GM23338 (cell line): ENCODE data around the gene LCN10. TPM values are rescaled to one million over a fixed set of nuclear protein-coding genes. Genes with fewer than 3 reads are reported as not detected.

Experiments
- ATAC-seq: fragments of 200-7000 bp; cut with Tn5 transposase; 3 replicates; pipeline ENCODE4 v1.9.1; 2020
- DNase-seq: peaks from one replicate; pipeline ENCODE4 v3.0.0-alpha.2; 2015; ENCODE audit warnings: low spot score
- H2AFZ ChIP-seq: fragments of 200-600 bp; sonication (generic); 2 replicates; pipeline ENCODE4 v1.8.0; 2016; ENCODE audit warnings: antibody characterized with exemption, mild to moderate bottlenecking, moderate library complexity
- H3F3A ChIP-seq: fragments of 200-600 bp; sonication (generic); replicated peaks from 2 replicates; pipeline ENCODE4 v1.8.0; 2017; ENCODE audit warnings: antibody characterized with exemption, mixed run types, low read depth
- H3K27ac ChIP-seq: fragments of 200-600 bp; sonication (generic); 2 replicates; pipeline ENCODE4 v1.6.1; 2016; ENCODE audit warnings: low read depth
- H3K27me3 ChIP-seq: fragments of 200-600 bp; sonication (generic); 2 replicates; pipeline ENCODE4 v1.8.0; 2016; ENCODE audit warnings: mild to moderate bottlenecking, mixed run types, moderate library complexity; ENCODE audit not compliant: insufficient read depth
- H3K36me3 ChIP-seq: fragments of 200-600 bp; sonication (generic); 2 replicates; pipeline ENCODE4 v1.8.0; 2016; ENCODE audit warnings: mild to moderate bottlenecking; ENCODE audit not compliant: insufficient read depth
- H3K4me1 ChIP-seq: fragments of 200-600 bp; sonication (generic); 2 replicates; pipeline ENCODE4 v1.8.0; 2016; ENCODE audit warnings: mild to moderate bottlenecking, moderate library complexity; ENCODE audit not compliant: insufficient read depth
- H3K4me2 ChIP-seq: fragments of 200-600 bp; sonication (generic); 2 replicates; pipeline ENCODE4 v1.7.1; 2017; ENCODE audit warnings: mixed run types
- H3K4me3 ChIP-seq: fragments of 200-600 bp; sonication (generic); 2 replicates; pipeline ENCODE4 v1.6.1; 2016; ENCODE audit warnings: mixed run types
- H3K79me2 ChIP-seq: fragments of 200-600 bp; sonication (generic); replicated peaks from 2 replicates; pipeline ENCODE4 v1.8.0; 2017; ENCODE audit warnings: mild to moderate bottlenecking; ENCODE audit not compliant: insufficient read depth
- H3K9me2 ChIP-seq: fragments of 200-600 bp; sonication (generic); 2 replicates; pipeline ENCODE4 v1.8.0; 2017; ENCODE audit not compliant: insufficient read depth
- H4K20me1 ChIP-seq: fragments of 200-600 bp; sonication (generic); replicated peaks from 2 replicates; pipeline ENCODE4 v1.8.0; 2017; ENCODE audit warnings: mild to moderate bottlenecking; ENCODE audit not compliant: insufficient read depth
- H3K27ac Mint-ChIP-seq: 2 replicates; pipeline ENCODE4 v1.8.0; 2020; ENCODE audit warnings: inconsistent platforms, mild to moderate bottlenecking, moderate library complexity, mixed read lengths
- H3K27me3 Mint-ChIP-seq: 3 replicates; pipeline ENCODE4 v1.8.0; 2022; ENCODE audit warnings: low read depth, mild to moderate bottlenecking, moderate library complexity, mixed read lengths, inconsistent platforms; ENCODE audit not compliant: insufficient read depth, poor library complexity
- H3K36me3 Mint-ChIP-seq: 3 replicates; pipeline ENCODE4 v1.8.0; 2021; ENCODE audit warnings: low read depth, mild to moderate bottlenecking, inconsistent platforms, moderate library complexity, mixed read lengths
- H3K4me1 Mint-ChIP-seq: 3 replicates; pipeline ENCODE4 v1.8.0; 2020; ENCODE audit warnings: mild to moderate bottlenecking, inconsistent platforms, mixed read lengths
- H3K4me3 Mint-ChIP-seq: 3 replicates; pipeline ENCODE4 v1.8.0; 2021; ENCODE audit warnings: moderate library complexity, mild to moderate bottlenecking, inconsistent platforms, mixed read lengths
- H3K9me3 Mint-ChIP-seq: 3 replicates; pipeline ENCODE4 v1.8.0; 2020; ENCODE audit warnings: moderate library complexity, mild to moderate bottlenecking, inconsistent platforms, mixed read lengths
- CREB1 ChIP-seq: fragments of 250-450 bp; sonication (Bioruptor Pico); IDR thresholded peaks from 2 replicates; pipeline ENCODE4 v1.5.0; 2020; ENCODE audit warnings: low read depth, mild to moderate bottlenecking, moderate library complexity
- EZH2 ChIP-seq: fragments of 200-600 bp; sonication (generic); IDR thresholded peaks from one replicate; pipeline ENCODE4 v1.8.0; 2017; ENCODE audit warnings: antibody characterized with exemption, mild to moderate bottlenecking, low read depth; ENCODE audit not compliant: unreplicated experiment
- EZH2phosphoT487 ChIP-seq: fragments of 200-600 bp; sonication (generic); IDR thresholded peaks from one replicate; pipeline ENCODE4 v1.8.1; 2018; ENCODE audit warnings: antibody characterized with exemption; ENCODE audit not compliant: unreplicated experiment
- JUNB ChIP-seq: IDR thresholded peaks from one replicate; pipeline ENCODE4 v1.6.1; 2016; ENCODE audit warnings: antibody characterized with exemption; ENCODE audit not compliant: unreplicated experiment
- NANOG ChIP-seq: IDR thresholded peaks from 2 replicates; pipeline ENCODE4 v1.6.1; 2016; ENCODE audit warnings: antibody characterized with exemption, borderline replicate concordance
- POLR2AphosphoS5 ChIP-seq: IDR thresholded peaks from 2 replicates; pipeline ENCODE4 v1.6.1; 2016; ENCODE audit warnings: antibody characterized with exemption, low read depth
- STAT1 ChIP-seq: IDR thresholded peaks from one replicate; pipeline ENCODE4 v1.6.1; 2016; ENCODE audit warnings: antibody characterized with exemption; ENCODE audit not compliant: unreplicated experiment
- ZNF114 ChIP-seq: fragments of 250-450 bp; sonication (Bioruptor Pico); IDR thresholded peaks from 2 replicates; pipeline ENCODE4 v1.5.0; 2020; ENCODE audit warnings: mild to moderate bottlenecking, moderate library complexity
- ZNF331 ChIP-seq: fragments of 250-450 bp; sonication (Bioruptor Pico); IDR thresholded peaks from 2 replicates; pipeline ENCODE4 v1.5.0; 2020; ENCODE audit warnings: low read depth, mild to moderate bottlenecking, moderate library complexity
- polyA plus RNA-seq: library from polyadenylated mRNA; unstranded; fragments of >200 nt; fragmentation: Nextera tagmentation; extraction: Ambion mirVana; gene quantifications from 2 replicates; pipeline ENCODE4 v1.2.1, GENCODE V29; 2016
- total RNA-seq: library from RNA; depleted of rRNA; stranded (reverse); fragments of >200 nt; shearing (Covaris generic); gene quantifications from 2 replicates; pipeline ENCODE4 v1.2.3, GENCODE V29; 2014
- TF ChIP-seq, protein P1 (sequence below): IDR thresholded peaks from one replicate; pipeline ENCODE4 v1.6.1; 2018; ENCODE audit warnings: antibody characterized with exemption; ENCODE audit not compliant: unreplicated experiment
- TF ChIP-seq, protein P2 (sequence below): fragments of 250-450 bp; sonication (Bioruptor Pico); IDR thresholded peaks from 2 replicates; pipeline ENCODE4 v1.5.0; 2020; ENCODE audit warnings: mild to moderate bottlenecking, moderate library complexity
- TF ChIP-seq, protein P3 (sequence below), 2 experiments: fragments of 200-600 bp in 1 of 2; sonication (generic) in 1 of 2; conservative IDR thresholded peaks; 2 replicates each; pipeline versions ENCODE4 v1.5.1 to v1.6.1; 2016 to 2017; ENCODE audit warnings: antibody characterized with exemption in 2 of 2, low read depth in 2 of 2, mild to moderate bottlenecking in 2 of 2, moderate library complexity in 1 of 2
- TF ChIP-seq, protein P4 (sequence below): IDR thresholded peaks from 2 replicates; pipeline ENCODE4 v1.6.1; 2016; ENCODE audit warnings: antibody characterized with exemption

The LCN10 gene
- total and polyA plus RNA-seq, 2 experiments from 2014 or later: 0.45 to 0.74 TPM

DNA sequence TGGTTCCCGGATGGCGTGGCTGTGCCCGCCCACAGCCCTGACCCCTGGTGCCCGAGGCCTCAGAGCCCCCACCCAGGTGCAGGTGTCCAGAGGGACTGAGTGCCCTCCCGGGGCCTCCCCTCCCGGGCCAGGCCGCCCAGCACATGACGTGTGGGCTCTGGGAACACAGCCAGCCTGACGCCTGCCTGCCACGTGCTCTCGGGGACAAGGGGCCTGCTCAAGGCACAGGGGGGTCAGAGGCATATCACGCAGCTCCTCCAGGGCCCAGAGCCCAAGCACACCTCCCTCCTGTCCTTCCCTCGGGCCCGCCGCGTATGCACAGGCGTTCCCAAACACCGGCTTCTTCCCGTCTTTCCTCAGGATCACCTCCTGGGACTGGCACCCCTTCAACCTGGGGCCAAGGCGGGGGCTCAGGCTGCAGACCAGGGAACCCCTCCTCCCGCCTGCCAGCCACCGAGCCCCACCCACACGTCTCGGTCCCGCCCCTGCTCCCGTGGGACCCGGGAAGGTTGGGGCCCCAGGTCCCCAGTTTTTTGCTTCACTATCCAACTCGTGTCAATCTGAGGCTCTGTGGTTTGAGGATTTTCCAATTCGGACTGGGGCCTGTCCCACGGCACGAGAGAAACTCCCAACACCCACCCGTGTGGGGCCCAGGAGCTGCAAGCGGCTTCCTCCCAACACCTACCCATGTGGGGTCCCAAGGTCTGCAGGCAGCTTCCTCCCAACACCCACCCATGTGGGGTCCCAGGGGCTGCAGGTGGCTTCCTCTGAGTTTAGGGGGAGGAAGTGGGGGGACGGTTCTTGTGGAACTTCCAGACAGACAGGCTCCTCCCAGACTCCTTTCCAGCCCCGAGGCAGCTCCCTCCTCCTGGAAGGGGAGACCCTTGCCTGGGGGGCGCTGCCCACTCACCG, 1.5 kb downstream of the LCN10 start:
- H3K4me1 Mint-ChIP-seq: peaks cover 2% of the 10 kb centered on the region; the same call in 1 of the 3 replicates
- Histone ChIP-seq H3K36me3 (no peaks in the 10 kb centered on the region), H3K4me1 (no peaks in the 10 kb centered on the region), H3F3A (no peaks in the 10 kb centered on the region), H3K79me2 (no peaks in the 10 kb centered on the region), H3K4me2 (no peak overlapping the region), H4K20me1 (no peaks in the 10 kb centered on the region), H3K4me3 (no peak overlapping the region), H3K27ac (no peak overlapping the region), H2AFZ (no peak overlapping the region), H3K27me3 (no peaks in the 10 kb centered on the region), H3K9me2 (no peaks in the 10 kb centered on the region)
- peaks cover 13% of the 10 kb centered on the region for H3K27me3 Mint-ChIP-seq
- H3K36me3 Mint-ChIP-seq: no peaks in the 10 kb centered on the region
- H3K27ac Mint-ChIP-seq: no peak overlapping the region
- H3K4me3 Mint-ChIP-seq: no peak overlapping the region
- DNase-seq (no peak), ATAC-seq (no peak)
- H3K9me3 Mint-ChIP-seq: no peaks in the 10 kb centered on the region; the same call in 2 of the 3 replicates
- TF ChIP-seq, protein P1, sequence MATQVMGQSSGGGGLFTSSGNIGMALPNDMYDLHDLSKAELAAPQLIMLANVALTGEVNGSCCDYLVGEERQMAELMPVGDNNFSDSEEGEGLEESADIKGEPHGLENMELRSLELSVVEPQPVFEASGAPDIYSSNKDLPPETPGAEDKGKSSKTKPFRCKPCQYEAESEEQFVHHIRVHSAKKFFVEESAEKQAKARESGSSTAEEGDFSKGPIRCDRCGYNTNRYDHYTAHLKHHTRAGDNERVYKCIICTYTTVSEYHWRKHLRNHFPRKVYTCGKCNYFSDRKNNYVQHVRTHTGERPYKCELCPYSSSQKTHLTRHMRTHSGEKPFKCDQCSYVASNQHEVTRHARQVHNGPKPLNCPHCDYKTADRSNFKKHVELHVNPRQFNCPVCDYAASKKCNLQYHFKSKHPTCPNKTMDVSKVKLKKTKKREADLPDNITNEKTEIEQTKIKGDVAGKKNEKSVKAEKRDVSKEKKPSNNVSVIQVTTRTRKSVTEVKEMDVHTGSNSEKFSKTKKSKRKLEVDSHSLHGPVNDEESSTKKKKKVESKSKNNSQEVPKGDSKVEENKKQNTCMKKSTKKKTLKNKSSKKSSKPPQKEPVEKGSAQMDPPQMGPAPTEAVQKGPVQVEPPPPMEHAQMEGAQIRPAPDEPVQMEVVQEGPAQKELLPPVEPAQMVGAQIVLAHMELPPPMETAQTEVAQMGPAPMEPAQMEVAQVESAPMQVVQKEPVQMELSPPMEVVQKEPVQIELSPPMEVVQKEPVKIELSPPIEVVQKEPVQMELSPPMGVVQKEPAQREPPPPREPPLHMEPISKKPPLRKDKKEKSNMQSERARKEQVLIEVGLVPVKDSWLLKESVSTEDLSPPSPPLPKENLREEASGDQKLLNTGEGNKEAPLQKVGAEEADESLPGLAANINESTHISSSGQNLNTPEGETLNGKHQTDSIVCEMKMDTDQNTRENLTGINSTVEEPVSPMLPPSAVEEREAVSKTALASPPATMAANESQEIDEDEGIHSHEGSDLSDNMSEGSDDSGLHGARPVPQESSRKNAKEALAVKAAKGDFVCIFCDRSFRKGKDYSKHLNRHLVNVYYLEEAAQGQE: no peak
- TF ChIP-seq ZNF331 (CRISPR knock-in tag) (no peak), JUNB (no peak), ZNF114 (CRISPR knock-in tag) (no peak), NANOG (no peak), STAT1 (no peak), EZH2 (no peak), EZH2phosphoT487 (no peak), CREB1 (CRISPR knock-in tag) (no peak), POLR2AphosphoS5 (no peak)
- TF ChIP-seq, protein P2, sequence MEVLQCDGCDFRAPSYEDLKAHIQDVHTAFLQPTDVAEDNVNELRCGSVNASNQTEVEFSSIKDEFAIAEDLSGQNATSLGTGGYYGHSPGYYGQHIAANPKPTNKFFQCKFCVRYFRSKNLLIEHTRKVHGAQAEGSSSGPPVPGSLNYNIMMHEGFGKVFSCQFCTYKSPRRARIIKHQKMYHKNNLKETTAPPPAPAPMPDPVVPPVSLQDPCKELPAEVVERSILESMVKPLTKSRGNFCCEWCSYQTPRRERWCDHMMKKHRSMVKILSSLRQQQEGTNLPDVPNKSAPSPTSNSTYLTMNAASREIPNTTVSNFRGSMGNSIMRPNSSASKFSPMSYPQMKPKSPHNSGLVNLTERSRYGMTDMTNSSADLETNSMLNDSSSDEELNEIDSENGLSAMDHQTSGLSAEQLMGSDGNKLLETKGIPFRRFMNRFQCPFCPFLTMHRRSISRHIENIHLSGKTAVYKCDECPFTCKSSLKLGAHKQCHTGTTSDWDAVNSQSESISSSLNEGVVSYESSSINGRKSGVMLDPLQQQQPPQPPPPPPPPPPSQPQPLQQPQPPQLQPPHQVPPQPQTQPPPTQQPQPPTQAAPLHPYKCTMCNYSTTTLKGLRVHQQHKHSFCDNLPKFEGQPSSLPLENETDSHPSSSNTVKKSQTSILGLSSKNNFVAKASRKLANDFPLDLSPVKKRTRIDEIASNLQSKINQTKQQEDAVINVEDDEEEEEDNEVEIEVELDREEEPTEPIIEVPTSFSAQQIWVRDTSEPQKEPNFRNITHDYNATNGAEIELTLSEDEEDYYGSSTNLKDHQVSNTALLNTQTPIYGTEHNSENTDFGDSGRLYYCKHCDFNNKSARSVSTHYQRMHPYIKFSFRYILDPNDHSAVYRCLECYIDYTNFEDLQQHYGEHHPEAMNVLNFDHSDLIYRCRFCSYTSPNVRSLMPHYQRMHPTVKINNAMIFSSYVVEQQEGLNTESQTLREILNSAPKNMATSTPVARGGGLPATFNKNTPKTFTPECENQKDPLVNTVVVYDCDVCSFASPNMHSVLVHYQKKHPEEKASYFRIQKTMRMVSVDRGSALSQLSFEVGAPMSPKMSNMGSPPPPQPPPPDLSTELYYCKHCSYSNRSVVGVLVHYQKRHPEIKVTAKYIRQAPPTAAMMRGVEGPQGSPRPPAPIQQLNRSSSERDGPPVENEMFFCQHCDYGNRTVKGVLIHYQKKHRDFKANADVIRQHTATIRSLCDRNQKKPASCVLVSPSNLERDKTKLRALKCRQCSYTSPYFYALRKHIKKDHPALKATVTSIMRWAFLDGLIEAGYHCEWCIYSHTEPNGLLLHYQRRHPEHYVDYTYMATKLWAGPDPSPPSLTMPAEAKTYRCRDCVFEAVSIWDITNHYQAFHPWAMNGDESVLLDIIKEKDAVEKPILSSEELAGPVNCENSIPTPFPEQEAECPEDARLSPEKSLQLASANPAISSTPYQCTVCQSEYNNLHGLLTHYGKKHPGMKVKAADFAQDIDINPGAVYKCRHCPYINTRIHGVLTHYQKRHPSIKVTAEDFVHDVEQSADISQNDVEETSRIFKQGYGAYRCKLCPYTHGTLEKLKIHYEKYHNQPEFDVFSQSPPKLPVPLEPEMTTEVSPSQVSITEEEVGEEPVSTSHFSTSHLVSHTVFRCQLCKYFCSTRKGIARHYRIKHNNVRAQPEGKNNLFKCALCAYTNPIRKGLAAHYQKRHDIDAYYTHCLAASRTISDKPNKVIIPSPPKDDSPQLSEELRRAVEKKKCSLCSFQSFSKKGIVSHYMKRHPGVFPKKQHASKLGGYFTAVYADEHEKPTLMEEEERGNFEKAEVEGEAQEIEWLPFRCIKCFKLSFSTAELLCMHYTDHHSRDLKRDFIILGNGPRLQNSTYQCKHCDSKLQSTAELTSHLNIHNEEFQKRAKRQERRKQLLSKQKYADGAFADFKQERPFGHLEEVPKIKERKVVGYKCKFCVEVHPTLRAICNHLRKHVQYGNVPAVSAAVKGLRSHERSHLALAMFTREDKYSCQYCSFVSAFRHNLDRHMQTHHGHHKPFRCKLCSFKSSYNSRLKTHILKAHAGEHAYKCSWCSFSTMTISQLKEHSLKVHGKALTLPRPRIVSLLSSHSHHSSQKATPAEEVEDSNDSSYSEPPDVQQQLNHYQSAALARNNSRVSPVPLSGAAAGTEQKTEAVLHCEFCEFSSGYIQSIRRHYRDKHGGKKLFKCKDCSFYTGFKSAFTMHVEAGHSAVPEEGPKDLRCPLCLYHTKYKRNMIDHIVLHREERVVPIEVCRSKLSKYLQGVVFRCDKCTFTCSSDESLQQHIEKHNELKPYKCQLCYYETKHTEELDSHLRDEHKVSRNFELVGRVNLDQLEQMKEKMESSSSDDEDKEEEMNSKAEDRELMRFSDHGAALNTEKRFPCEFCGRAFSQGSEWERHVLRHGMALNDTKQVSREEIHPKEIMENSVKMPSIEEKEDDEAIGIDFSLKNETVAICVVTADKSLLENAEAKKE (CRISPR knock-in tag): no peak
- TF ChIP-seq, protein P3, sequence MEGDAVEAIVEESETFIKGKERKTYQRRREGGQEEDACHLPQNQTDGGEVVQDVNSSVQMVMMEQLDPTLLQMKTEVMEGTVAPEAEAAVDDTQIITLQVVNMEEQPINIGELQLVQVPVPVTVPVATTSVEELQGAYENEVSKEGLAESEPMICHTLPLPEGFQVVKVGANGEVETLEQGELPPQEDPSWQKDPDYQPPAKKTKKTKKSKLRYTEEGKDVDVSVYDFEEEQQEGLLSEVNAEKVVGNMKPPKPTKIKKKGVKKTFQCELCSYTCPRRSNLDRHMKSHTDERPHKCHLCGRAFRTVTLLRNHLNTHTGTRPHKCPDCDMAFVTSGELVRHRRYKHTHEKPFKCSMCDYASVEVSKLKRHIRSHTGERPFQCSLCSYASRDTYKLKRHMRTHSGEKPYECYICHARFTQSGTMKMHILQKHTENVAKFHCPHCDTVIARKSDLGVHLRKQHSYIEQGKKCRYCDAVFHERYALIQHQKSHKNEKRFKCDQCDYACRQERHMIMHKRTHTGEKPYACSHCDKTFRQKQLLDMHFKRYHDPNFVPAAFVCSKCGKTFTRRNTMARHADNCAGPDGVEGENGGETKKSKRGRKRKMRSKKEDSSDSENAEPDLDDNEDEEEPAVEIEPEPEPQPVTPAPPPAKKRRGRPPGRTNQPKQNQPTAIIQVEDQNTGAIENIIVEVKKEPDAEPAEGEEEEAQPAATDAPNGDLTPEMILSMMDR (conservative IDR thresholded peaks at IDR 0.05; ENCODE audit: low read depth in 2 of 2): no peak
- TF ChIP-seq, protein P4, sequence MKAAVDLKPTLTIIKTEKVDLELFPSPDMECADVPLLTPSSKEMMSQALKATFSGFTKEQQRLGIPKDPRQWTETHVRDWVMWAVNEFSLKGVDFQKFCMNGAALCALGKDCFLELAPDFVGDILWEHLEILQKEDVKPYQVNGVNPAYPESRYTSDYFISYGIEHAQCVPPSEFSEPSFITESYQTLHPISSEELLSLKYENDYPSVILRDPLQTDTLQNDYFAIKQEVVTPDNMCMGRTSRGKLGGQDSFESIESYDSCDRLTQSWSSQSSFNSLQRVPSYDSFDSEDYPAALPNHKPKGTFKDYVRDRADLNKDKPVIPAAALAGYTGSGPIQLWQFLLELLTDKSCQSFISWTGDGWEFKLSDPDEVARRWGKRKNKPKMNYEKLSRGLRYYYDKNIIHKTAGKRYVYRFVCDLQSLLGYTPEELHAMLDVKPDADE: no peak
